ENCODE measurements around the gene NPC1L1. TPM values are rescaled to one million over a fixed set of nuclear protein-coding genes. Genes with fewer than 3 reads are reported as not detected.

Gene NPC1L1
- total RNA-seq, 2 experiments from 2014 or later = 0.13 TPM; not detected in 1

- no TSS peak for BruUV-seq (replicated peaks)
These were observed 20.4 kb upstream of the NPC1L1 start for GRCh38 chr7:44561481-44561880.

GRCh38 chr7:44559485-44559884 is 18.4 kb upstream of the NPC1L1 start:
- no TSS peak for BruUV-seq (replicated peaks)
- TF ChIP-seq EZH2phosphoT487 (IDR thresholded peaks at IDR 0.05; ENCODE audit: borderline replicate concordance, low read depth, low read length) (no peak), CTCF (conservative IDR thresholded peaks at IDR 0.05; ENCODE audit: low read length) (no peak)
- ChIA-PET POLR2A (interaction anchor here (1.2 kb wide), 1 partner anchor 14 kb away, joined by 5 read pairs; the partner anchor contains the start of gene DDX56), CTCF (ENCODE audit: unreplicated experiment) (interaction anchor here (0.6 kb wide), 1 partner anchor 207 kb away, joined by 3 read pairs; no protein-coding TSS in a partner anchor)
- H3K4me3 ChIP-seq (ENCODE audit: low read depth, low read length, poor library complexity, severe bottlenecking) = no peak overlapping the region
- no peaks in the 10 kb centered on the region for H3K9me2 ChIP-seq (ENCODE audit: insufficient read depth, low read length)
- DNase-seq (ENCODE audit: low spot score) = no peak
- H2AFZ ChIP-seq (ENCODE audit: low read length) = no peak overlapping the region
- H3K4me2 ChIP-seq (ENCODE audit: low read length) = no peak overlapping the region
- peaks cover 5% of the 10 kb centered on the region for H3K4me1 ChIP-seq (ENCODE audit: insufficient read depth, low read length, poor library complexity, severe bottlenecking)
- no peaks in the 10 kb centered on the region for H4K20me1 ChIP-seq (ENCODE audit: insufficient read depth, low read length)
- H3K36me3 ChIP-seq (ENCODE audit: insufficient read depth, low read length) = peaks cover 13% of the 10 kb centered on the region
- H3K27ac ChIP-seq (ENCODE audit: low read depth, low read length, poor library complexity, severe bottlenecking) = no peak overlapping the region
- no peaks in the 10 kb centered on the region for H3K79me2 ChIP-seq (ENCODE audit: insufficient read depth, low read depth, low read length)
- no peaks in the 10 kb centered on the region for H3K9me3 ChIP-seq (ENCODE audit: low read length)
- intact Hi-C loops (cut with micrococcal nuclease; ENCODE audit: unreplicated experiment) = no loop called here

More at GRCh38 chr7:44561481-44561880, 20.4 kb upstream of the NPC1L1 start:
- H2AFZ ChIP-seq (ENCODE audit: low read length) = no peak overlapping the region
- no peak overlapping the region for H3K27ac ChIP-seq (ENCODE audit: low read depth, low read length, poor library complexity, severe bottlenecking)
- H3K4me1 ChIP-seq (ENCODE audit: insufficient read depth, low read length, poor library complexity, severe bottlenecking) = no peaks in the 10 kb centered on the region
- H4K20me1 ChIP-seq (ENCODE audit: insufficient read depth, low read length) = no peaks in the 10 kb centered on the region; the same call in 1 of the 2 replicates
- TF ChIP-seq CTCF (conservative IDR thresholded peaks at IDR 0.05; ENCODE audit: low read length) (no peak), EZH2phosphoT487 (IDR thresholded peaks at IDR 0.05; ENCODE audit: borderline replicate concordance, low read depth, low read length) (no peak)
- H3K79me2 ChIP-seq (ENCODE audit: insufficient read depth, low read depth, low read length) = no peaks in the 10 kb centered on the region
- no peaks in the 10 kb centered on the region for H3K9me3 ChIP-seq (ENCODE audit: low read length)
- DNase-seq (ENCODE audit: low spot score) = no peak
- peaks cover 32% of the 10 kb centered on the region for H3K36me3 ChIP-seq (ENCODE audit: insufficient read depth, low read length)
- no peak overlapping the region for H3K4me3 ChIP-seq (ENCODE audit: low read depth, low read length, poor library complexity, severe bottlenecking)
- intact Hi-C loops (cut with micrococcal nuclease; ENCODE audit: unreplicated experiment) = no loop called here
- CTCF ChIA-PET (ENCODE audit: unreplicated experiment) = no interaction called here
- POLR2A ChIA-PET = interaction anchor here (2.0 kb wide), 1 partner anchor 12 kb away, joined by 4 read pairs; the partner anchor contains the start of gene DDX56
- H3K4me2 ChIP-seq (ENCODE audit: low read length) = no peak overlapping the region
- no peaks in the 10 kb centered on the region for H3K9me2 ChIP-seq (ENCODE audit: insufficient read depth, low read length)

GRCh38 chr7:44557485-44557884 is 16.4 kb upstream of the NPC1L1 start:
- Histone ChIP-seq H2AFZ (ENCODE audit: low read length) (no peak overlapping the region), H3K36me3 (ENCODE audit: insufficient read depth, low read length) (no peaks in the 10 kb centered on the region), H3K9me2 (ENCODE audit: insufficient read depth, low read length) (no peaks in the 10 kb centered on the region), H3K4me2 (ENCODE audit: low read length) (no peak overlapping the region), H3K4me3 (ENCODE audit: low read depth, low read length, poor library complexity, severe bottlenecking) (no peak overlapping the region), H3K9me3 (ENCODE audit: low read length) (no peaks in the 10 kb centered on the region), H3K79me2 (ENCODE audit: insufficient read depth, low read depth, low read length) (no peaks in the 10 kb centered on the region), H3K27ac (ENCODE audit: low read depth, low read length, poor library complexity, severe bottlenecking) (no peak overlapping the region), H4K20me1 (ENCODE audit: insufficient read depth, low read length) (no peaks in the 10 kb centered on the region), H3K4me1 (ENCODE audit: insufficient read depth, low read length, poor library complexity, severe bottlenecking) (peaks cover 5% of the 10 kb centered on the region)
- DNase-seq (ENCODE audit: low spot score) = no peak
- CTCF ChIA-PET (ENCODE audit: unreplicated experiment) = no interaction called here
- POLR2A ChIA-PET = interaction anchor here (0.7 kb wide), 1 partner anchor 194 kb away, joined by 3 read pairs; no protein-coding TSS in a partner anchor
- BruUV-seq (replicated peaks) = no TSS peak
- intact Hi-C loops (cut with micrococcal nuclease; ENCODE audit: unreplicated experiment) = no loop called here
- TF ChIP-seq EZH2phosphoT487 (IDR thresholded peaks at IDR 0.05; ENCODE audit: borderline replicate concordance, low read depth, low read length) = no peak
- TF ChIP-seq CTCF (conservative IDR thresholded peaks at IDR 0.05; ENCODE audit: low read length) = no peak

Data from OCI-LY7 (cell line).